HT1080 (cell line): ENCODE measurements around the gene SIRPA. TPM values are rescaled to one million over a fixed set of nuclear protein-coding genes. Genes with fewer than 3 reads are reported as not detected.
A peak's percentile ranks its signal among the peaks of the same experiment; 100 is the strongest.
"Not testable (repeated sequence)": the region's sequence is repeated elsewhere in the genome, so short reads cannot be mapped to it uniquely, and the experiment has no call there.

Experiments used
- DNase-seq: peaks from one replicate; pipeline ENCODE4 v3.0.0-alpha.2; 2015; ENCODE audit warnings: low read depth
- total RNA-seq: library from RNA; depleted of rRNA; stranded (reverse); fragments of >200 nt; shearing (Covaris generic); gene quantifications from 2 replicates; pipeline ENCODE4 v1.2.3, GENCODE V29; 2014

Gene SIRPA
- total RNA-seq, 1 experiment from 2014 or later, result 8.9 TPM

DNA sequence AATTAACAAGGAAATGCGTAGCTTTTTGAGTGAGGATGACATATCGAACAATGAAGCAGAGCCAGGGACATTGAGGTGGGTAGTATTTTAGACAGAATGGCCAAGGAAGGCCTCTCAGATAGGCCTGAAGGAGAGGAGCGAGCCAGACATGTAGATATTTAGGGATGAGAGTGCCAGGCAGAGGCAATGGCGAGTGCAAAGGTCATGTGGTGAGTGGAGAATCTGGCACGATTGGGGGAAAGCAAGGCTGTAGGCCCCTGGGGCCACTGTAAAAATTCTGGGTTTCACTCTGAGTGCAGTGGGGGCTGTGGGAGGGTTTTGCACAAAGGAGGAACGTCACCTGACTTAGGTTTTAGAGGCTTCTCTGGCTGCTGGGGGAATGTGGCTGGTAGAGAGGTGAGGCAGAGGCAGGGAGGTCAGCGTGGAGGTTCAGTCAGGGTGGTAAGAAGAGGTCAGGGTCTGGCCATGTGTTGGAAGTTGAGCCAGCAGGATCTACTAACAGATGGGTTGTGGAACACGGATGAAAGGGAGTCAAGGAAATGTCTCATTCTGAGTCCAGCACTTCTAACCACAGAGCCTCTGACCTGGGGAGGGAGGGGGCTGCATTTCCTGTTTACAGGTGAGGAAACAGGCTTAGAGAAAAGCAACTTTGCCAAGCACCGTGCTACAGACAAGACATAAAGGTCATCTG lies 11.3 kb downstream of the SIRPA start:
- peak; percentile 55 for DNase-seq

DNA sequence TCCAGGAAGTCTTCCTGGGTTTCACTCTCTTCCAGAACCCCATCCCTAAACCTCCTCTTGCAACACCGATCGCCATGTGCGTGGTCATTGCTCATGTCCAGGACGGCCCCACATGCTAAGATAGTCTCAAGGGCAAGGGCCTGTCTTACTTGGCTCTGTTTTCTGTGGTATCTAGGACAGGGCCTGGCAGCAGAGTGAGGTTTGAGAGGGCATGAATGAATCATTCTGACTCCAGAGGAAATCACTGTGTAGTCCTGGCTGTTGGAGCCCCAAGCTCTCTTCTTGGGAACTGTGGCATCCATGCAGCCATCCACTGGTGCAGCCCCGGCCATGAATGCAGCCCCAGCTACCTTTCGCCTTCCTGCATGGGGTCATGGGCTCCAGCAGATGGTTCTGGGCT lies 12.4 kb downstream of the SIRPA start:
- peak; percentile 80 for DNase-seq

GRCh38 chr20:1908191-1908590 lies 13.0 kb downstream of the SIRPA start:
- no peak for DNase-seq

GRCh38 chr20:1909097-1909496 lies 13.9 kb downstream of the SIRPA start:
- DNase-seq, result no peak

- no peak for DNase-seq
These were observed 16.3 kb downstream of the SIRPA start for GRCh38 chr20:1911536-1911935.

DNA sequence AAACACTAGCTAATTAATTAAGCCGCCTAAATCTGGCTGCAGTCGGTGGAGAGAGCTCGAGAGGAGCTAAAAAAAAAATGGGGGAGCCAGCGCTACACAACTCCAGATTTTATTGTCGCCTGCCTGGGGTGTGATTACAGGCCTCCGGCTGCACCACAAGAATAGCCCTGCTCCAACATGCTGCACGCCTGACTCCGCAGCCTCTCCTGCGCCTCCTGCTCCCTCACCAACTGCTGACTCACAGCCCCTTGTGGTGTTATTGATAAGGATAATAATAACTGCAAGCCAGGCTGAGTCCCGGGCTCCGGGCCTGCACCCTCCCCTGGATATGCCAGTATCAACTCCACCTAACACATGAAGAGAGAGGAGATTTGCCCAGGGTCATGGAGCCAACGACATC lies 16.8 kb downstream of the SIRPA start:
- DNase-seq, result no peak

GRCh38 chr20:1912646-1913045 lies 17.4 kb downstream of the SIRPA start:
- no peak for DNase-seq

DNA sequence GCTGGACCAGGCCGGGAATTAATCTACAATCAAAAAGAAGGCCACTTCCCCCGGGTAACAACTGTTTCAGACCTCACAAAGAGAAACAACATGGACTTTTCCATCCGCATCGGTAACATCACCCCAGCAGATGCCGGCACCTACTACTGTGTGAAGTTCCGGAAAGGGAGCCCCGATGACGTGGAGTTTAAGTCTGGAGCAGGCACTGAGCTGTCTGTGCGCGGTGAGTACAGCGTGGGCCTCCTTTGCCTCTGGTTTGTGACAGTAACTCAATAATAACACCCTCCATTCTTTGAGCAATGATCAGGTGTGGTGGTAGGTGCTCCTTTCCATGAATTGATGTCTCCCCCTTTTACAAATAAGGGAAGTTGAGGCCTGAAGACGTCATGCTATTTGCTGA lies 20.0 kb downstream of the SIRPA start:
- not testable (repeated sequence) for DNase-seq

DNA sequence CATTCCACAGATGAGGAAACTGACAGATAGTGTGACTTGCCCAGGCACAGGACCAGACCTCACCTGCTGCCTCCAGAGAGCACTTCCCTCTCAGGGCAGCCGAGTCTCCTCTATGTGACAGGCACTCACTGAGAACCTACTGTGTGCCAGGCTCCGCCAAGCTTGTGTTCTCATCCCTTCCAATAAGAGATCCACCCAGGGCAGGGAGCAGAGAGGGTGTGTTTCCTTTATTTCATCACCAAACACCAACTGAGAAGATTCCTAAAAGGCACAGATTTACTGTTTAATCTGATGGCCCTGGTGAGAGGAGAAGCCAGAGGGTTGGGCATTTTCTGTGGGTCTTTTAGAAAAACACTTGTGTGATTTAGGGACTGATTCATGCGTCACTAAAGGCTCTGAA lies 20.5 kb downstream of the SIRPA start:
- no peak for DNase-seq

DNA sequence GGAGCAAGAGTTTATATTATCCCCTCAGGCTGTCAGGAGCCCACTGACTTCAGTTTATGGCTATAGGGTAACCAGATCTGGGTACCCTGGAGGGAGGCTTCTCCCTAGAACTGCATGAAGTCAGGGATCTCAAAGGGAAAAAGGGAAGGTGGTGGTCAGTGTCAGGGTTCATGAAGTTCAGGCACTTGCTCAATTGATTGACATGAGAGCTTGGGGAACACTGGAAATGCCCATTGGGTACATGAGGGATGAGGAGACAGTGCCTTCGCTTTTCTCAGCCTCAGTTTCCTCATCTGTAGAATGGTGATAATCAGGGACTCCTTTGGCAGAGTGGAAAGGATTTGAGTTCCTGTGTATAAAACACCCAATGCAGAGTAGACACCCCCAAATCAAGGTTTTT lies 22.6 kb downstream of the SIRPA start:
- DNase-seq, result no peak

- DNase-seq, result no peak
These were observed 23.4 kb downstream of the SIRPA start for GRCh38 chr20:1918491-1919165.

DNA sequence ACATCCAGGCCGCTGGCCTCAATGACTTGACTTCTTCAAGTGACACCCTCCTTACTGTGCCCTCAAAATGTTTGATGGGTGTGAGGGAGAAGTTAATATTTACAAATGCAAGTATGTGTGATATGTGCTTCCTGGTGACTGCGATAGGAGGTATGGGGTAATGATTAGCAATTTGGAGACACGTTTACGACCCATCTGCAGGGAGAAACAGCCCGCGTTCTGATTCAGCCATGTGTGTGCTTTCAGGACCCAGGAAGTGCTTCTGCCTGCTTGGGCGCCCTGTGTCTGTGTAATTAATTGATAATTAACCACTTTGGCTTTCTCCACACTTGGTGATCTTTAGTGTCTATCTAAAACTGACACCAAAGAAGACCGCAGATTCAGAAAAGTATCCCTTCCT lies 25.0 kb downstream of the SIRPA start:
- DNase-seq, result no peak

DNA sequence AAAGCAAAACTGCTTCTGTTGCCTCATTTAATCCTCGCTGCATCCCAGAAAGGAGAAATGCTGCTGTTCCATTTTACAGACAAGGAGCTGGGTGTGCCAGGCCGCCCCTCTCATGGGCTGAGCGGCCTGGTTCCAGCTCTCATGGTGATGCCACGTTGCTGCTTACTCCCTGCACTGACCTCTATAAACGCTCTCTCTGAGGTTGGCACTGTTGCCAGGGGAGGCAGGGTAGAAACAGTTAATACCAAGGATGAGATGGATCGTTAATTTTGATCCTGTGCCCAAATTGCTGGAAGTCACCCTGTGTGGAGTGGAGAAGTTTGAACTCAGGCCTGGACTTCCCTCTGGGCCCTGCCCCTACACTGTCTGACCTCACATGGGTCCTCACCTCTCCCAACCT lies 25.6 kb downstream of the SIRPA start:
- no peak for DNase-seq

DNA sequence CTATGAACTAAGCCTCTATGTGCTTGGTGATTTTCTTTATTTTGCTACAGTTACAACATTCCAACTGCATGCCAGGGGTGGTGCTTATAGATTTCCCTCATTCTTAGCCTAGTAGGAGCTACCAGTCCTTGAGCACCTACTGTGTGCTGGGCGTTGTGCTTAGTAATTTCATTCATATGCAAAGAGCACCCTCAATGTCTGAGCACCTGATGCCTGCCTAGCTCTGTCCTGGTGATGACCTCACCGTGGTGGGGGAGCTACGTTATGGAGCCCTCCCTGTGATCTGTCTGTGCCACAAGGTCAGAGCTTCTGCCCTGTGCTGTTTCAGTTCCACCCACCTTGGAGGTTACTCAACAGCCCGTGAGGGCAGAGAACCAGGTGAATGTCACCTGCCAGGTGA lies 26.8 kb downstream of the SIRPA start:
- not testable (repeated sequence) for DNase-seq

GRCh38 chr20:1922786-1923185 lies 27.6 kb downstream of the SIRPA start:
- DNase-seq, result no peak

- no peak for DNase-seq
These were observed 30.0 kb downstream of the SIRPA start for GRCh38 chr20:1924910-1925861.

DNA sequence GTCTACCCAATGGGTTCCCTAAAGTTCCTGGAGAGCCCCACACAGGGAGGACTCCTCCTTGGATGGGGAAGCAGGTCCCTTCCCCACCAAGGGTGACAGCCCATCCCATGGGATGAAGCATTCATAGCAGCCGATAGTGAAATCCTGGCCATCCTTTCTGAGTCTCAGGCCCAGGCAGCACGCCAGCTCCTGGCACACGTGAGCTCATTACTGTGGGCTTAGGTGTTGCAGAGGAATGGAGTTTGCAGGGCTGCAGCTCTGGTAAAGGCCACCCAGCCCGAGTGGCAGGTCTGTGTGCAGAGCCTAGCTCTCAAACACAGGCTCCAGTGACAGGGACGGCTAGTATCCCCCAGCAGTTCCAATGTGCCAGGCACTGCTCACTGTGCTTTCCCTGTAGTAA lies 31.0 kb downstream of the SIRPA start:
- no peak for DNase-seq

DNA sequence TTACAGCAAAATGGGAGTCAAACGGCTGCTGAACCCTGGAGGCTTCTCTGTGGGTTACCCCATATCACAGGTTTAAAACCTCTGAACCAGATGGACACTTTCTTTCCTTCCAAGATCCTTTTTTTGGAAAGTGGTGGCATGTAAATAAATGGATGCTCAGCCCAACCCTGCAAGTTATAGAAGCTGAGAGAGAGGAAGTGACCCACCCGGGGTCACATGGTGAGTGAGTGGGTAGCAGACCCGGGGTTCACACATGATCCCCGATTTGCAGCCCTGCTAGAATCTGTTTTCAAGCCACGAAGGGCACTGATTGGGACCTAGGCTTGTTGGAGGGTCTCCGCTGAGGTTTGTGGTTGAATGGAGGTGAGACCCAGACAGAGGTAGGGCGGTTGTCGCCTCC lies 32.0 kb downstream of the SIRPA start:
- no peak for DNase-seq

- DNase-seq, result no peak
These were observed 32.9 kb downstream of the SIRPA start for GRCh38 chr20:1928154-1928553.

- no peak for DNase-seq
These were observed 33.6 kb downstream of the SIRPA start for GRCh38 chr20:1928782-1929181.

- no peak for DNase-seq
These were observed 34.3 kb downstream of the SIRPA start for GRCh38 chr20:1929460-1929859.

DNA sequence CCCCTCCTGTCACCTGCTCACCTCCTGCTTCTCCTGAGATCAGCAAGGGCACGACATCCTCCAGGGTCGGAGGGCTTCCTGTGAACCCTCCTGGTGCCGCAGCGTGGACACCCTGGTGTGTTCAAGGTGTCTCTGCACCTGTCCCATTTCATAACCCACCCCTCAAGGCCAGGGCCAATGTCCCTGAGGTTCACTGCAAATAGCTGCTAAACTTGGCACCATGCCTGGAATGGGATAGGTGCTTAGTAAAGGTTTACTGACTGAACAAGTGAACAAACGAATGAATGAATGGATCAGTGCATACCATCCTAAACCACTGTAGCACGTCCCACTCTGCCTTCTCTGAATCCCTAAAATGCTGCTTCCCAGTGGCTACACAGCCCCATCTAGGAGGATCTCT lies 35.0 kb downstream of the SIRPA start:
- DNase-seq, result no peak
